Upper lobe of left lung (tissue), 6 donors: Measurements from ENCODE around the gene UGCG. TPM values are rescaled to one million over a fixed set of nuclear protein-coding genes. Genes with fewer than 3 reads are reported as not detected.
A peak's percentile ranks its signal among the peaks of the same experiment; 100 is the strongest.

Experiments
- ATAC-seq, 2 donors: fragments of 200-7000 bp; cut with Tn5 transposase; one replicate each; pipeline ENCODE4 v1.9.1; 2022; ENCODE audit warnings: mild to moderate bottlenecking in 2 of 2, moderate library complexity in 2 of 2; ENCODE audit not compliant: low FRiP score in 2 of 2
- DNase-seq, 2 donors: peaks; one replicate each; pipeline ENCODE4 v3.0.0-alpha.2; 2019 to 2020
- H3K27ac ChIP-seq, 4 donors: fragments of 200-600 bp; sonication (generic); one replicate each; pipeline ENCODE4 v1.5.1; 2016 to 2019
- H3K27me3 ChIP-seq, 4 donors: fragments of 200-600 bp; sonication (generic); one replicate each; pipeline ENCODE4 v1.5.1; 2017 to 2019
- H3K36me3 ChIP-seq, 4 donors: fragments of 200-600 bp; sonication (generic); one replicate each; pipeline ENCODE4 v1.5.1; 2016 to 2019
- H3K4me1 ChIP-seq, 4 donors: fragments of 200-600 bp; sonication (generic); one replicate each; pipeline ENCODE4 v1.5.1; 2018 to 2019
- H3K4me3 ChIP-seq, 4 donors: fragments of 200-600 bp; sonication (generic); one replicate each; pipeline ENCODE4 v1.5.1; 2017 to 2019; ENCODE audit warnings: mild to moderate bottlenecking in 2 of 4, moderate library complexity in 1 of 4
- H3K9me3 ChIP-seq, 4 donors: fragments of 200-600 bp; sonication (generic); one replicate each; pipeline ENCODE4 v1.5.1; 2018 to 2019
- EP300 ChIP-seq, 4 donors: sonication (generic); formaldehyde crosslinking; IDR thresholded peaks; one replicate each; pipeline ENCODE4 v1.5.1; 2017; ENCODE audit warnings: antibody characterized with exemption in 4 of 4, control low read depth in 2 of 4
- POLR2A ChIP-seq, 4 donors: fragments of 450-650 bp; IDR thresholded peaks; one replicate each; pipeline ENCODE4 v1.5.1; 2016 to 2017; ENCODE audit warnings: antibody characterized with exemption in 4 of 4, mild to moderate bottlenecking in 2 of 4
- POLR2AphosphoS5 ChIP-seq, 2 donors: sonication (generic); formaldehyde crosslinking; IDR thresholded peaks; one replicate each; pipeline ENCODE4 v1.5.1; 2017; ENCODE audit warnings: antibody characterized with exemption in 2 of 2
- whole genome bisulfite sequencing, 2 donors: methylation state at CpG; one replicate each; pipeline ENCODE4 v1.1.5; 2017 to 2018; 5-methylcytosine and 5-hydroxymethylcytosine counted together
- total RNA-seq, 6 donors: library from RNA; depleted of rRNA in 4 of 6; stranded (reverse); fragments of >200 nt in 4 of 6; gene quantifications; one replicate each; pipeline versions ENCODE4 v1.1.0 to v1.2.1, GENCODE V29; 2016 to 2021
- TF ChIP-seq, protein P1 (sequence below), 6 experiments: fragments of 450-650 bp in 4 of 6; fragments of 200-600 bp in 2 of 6; sonication (generic) in 2 of 6; IDR thresholded peaks; one replicate each; pipeline ENCODE4 v1.5.1; 2016 to 2019; ENCODE audit warnings: antibody characterized with exemption in 6 of 6
- donor health status: DM: no; HTN: no; CAD: no; lungs with moderate emphysema.
- donor health status: DM: no; HTN: yes; CAD: no; lungs with severe emphysema.

UGCG gene
- total RNA-seq, 6 donors from 2014 or later, result 21.4 to 79.7 (median 35.7) TPM

GRCh38 chr9:111916234-111916645 lies 19.6 kb downstream of the UGCG start:
- Histone ChIP-seq H3K4me3 (no peak overlapping the region), H3K4me1 (peaks cover 30 to 48% (median 31%) of the 10 kb centered on the region in 4 donors), H3K27me3 (no peaks in the 10 kb centered on the region), H3K36me3 (peaks cover 0 to 22% (median 0%) of the 10 kb centered on the region in 4 donors), H3K9me3 (no peaks in the 10 kb centered on the region), H3K27ac (peak overlapping the region in 1 of 4 donors; percentile 37)
- ATAC-seq (no peak), DNase-seq (no peak)
- no peak for TF ChIP-seq POLR2A (IDR thresholded peaks at IDR 0.05)
- no peak for TF ChIP-seq EP300 (IDR thresholded peaks at IDR 0.05)
- no peak for TF ChIP-seq POLR2AphosphoS5 (IDR thresholded peaks at IDR 0.05)
- TF ChIP-seq, protein P1, sequence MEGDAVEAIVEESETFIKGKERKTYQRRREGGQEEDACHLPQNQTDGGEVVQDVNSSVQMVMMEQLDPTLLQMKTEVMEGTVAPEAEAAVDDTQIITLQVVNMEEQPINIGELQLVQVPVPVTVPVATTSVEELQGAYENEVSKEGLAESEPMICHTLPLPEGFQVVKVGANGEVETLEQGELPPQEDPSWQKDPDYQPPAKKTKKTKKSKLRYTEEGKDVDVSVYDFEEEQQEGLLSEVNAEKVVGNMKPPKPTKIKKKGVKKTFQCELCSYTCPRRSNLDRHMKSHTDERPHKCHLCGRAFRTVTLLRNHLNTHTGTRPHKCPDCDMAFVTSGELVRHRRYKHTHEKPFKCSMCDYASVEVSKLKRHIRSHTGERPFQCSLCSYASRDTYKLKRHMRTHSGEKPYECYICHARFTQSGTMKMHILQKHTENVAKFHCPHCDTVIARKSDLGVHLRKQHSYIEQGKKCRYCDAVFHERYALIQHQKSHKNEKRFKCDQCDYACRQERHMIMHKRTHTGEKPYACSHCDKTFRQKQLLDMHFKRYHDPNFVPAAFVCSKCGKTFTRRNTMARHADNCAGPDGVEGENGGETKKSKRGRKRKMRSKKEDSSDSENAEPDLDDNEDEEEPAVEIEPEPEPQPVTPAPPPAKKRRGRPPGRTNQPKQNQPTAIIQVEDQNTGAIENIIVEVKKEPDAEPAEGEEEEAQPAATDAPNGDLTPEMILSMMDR (IDR thresholded peaks at IDR 0.05), result no peak
- 71 to 72% methylated on average over 3 of the region's 3 CpGs for WGBS, 2 donors

GRCh38 chr9:111917201-111917600 lies 20.6 kb downstream of the UGCG start:
- H3K4me1 ChIP-seq, result peaks cover 31 to 51% (median 34%) of the 10 kb centered on the region in 4 donors
- TF ChIP-seq POLR2AphosphoS5 (IDR thresholded peaks at IDR 0.05), result no peak
- no peak for ATAC-seq
- no peaks in the 10 kb centered on the region for H3K9me3 ChIP-seq
- no peak for DNase-seq
- 53 to 55% methylated on average over 5 of the region's 5 CpGs for WGBS, 2 donors
- no peaks in the 10 kb centered on the region for H3K27me3 ChIP-seq
- H3K27ac ChIP-seq, result peak overlapping the region in 1 of 4 donors; percentile 23
- peaks cover 0 to 22% (median 0%) of the 10 kb centered on the region in 4 donors for H3K36me3 ChIP-seq
- H3K4me3 ChIP-seq, result no peak overlapping the region

GRCh38 chr9:111917980-111918379 lies 21.4 kb downstream of the UGCG start:
- no peak for ATAC-seq
- Histone ChIP-seq H3K27me3 (no peaks in the 10 kb centered on the region), H3K9me3 (no peaks in the 10 kb centered on the region), H3K27ac (no peak overlapping the region), H3K4me3 (no peak overlapping the region), H3K4me1 (peaks cover 29 to 48% (median 34%) of the 10 kb centered on the region in 4 donors), H3K36me3 (peaks cover 0 to 22% (median 0%) of the 10 kb centered on the region in 4 donors)
- DNase-seq, result no peak
- 80 to 87% methylated on average over 9 of the region's 9 CpGs for WGBS, 2 donors
- TF ChIP-seq POLR2A (IDR thresholded peaks at IDR 0.05) (no peak), EP300 (IDR thresholded peaks at IDR 0.05) (no peak), POLR2AphosphoS5 (IDR thresholded peaks at IDR 0.05) (no peak)
- TF ChIP-seq, protein P1 (IDR thresholded peaks at IDR 0.05), result no peak

DNA sequence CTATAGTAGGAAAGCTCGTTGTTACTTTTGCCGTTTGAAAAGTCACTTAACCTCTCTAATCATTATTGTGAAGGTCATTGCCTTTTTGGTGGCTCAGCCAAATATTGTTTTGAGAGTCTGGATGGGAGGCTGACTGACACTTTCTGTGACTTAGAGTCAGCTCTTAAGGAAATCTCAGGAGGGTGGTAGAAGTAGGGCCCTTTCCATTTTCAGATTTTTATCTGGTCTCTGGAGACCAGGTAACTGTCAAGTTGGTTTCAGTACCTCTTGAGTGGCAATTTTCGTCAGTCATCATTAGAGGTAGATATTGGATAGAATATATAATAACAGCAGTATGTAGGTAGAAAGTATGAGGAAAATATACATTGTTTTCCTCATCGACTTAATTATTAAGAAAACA lies 23.3 kb downstream of the UGCG start:
- H3K9me3 ChIP-seq, result no peaks in the 10 kb centered on the region
- TF ChIP-seq EP300 (IDR thresholded peaks at IDR 0.05) (no peak), POLR2A (IDR thresholded peaks at IDR 0.05) (no peak), POLR2AphosphoS5 (IDR thresholded peaks at IDR 0.05) (no peak)
- TF ChIP-seq, protein P1 (IDR thresholded peaks at IDR 0.05), result no peak
- no peaks in the 10 kb centered on the region for H3K27me3 ChIP-seq
- peaks cover 0 to 25% (median 0%) of the 10 kb centered on the region in 4 donors for H3K36me3 ChIP-seq
- peaks cover 14 to 32% (median 21%) of the 10 kb centered on the region in 4 donors for H3K4me1 ChIP-seq
- DNase-seq (no peak), ATAC-seq (no peak)
- 76 to 78% methylated on average over 4 of the region's 4 CpGs for WGBS, 2 donors
- no peak overlapping the region for H3K27ac ChIP-seq
- H3K4me3 ChIP-seq, result no peak overlapping the region

DNA sequence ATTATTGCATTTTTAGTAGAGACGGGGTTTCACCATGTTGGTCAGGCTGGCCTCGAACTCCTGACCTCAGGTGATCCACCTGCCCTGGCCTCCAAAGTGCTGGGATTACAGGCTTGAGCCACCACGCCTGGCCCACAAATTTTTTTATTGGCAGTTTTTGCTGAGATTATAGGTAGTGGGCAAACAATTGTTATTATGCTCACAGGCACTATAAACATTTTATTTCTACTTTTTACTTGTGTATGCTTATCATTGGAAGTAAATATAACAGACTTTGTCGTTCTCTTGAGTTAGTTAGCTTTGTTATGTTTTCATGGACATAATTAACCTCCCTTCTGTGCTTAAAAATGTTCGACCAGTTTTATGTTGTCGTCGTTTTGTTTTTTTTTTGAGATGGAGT lies 23.9 kb downstream of the UGCG start:
- WGBS, 2 donors, result 91 to 93% methylated on average over 7 of the region's 7 CpGs
- DNase-seq, result no peak
- peaks cover 8 to 32% (median 18%) of the 10 kb centered on the region in 4 donors for H3K4me1 ChIP-seq
- no peak overlapping the region for H3K4me3 ChIP-seq
- no peaks in the 10 kb centered on the region for H3K9me3 ChIP-seq
- H3K27ac ChIP-seq, result no peak overlapping the region
- H3K27me3 ChIP-seq, result no peaks in the 10 kb centered on the region
- no peak for TF ChIP-seq EP300 (IDR thresholded peaks at IDR 0.05)
- no peak for TF ChIP-seq POLR2AphosphoS5 (IDR thresholded peaks at IDR 0.05)
- TF ChIP-seq, protein P1 (IDR thresholded peaks at IDR 0.05), result no peak
- no peak for TF ChIP-seq POLR2A (IDR thresholded peaks at IDR 0.05)
- no peak for ATAC-seq
- H3K36me3 ChIP-seq, result peaks cover 0 to 20% (median 0%) of the 10 kb centered on the region in 4 donors
